Measurements from ENCODE around the gene NDST3. TPM values are rescaled to one million over a fixed set of nuclear protein-coding genes. Genes with fewer than 3 reads are reported as not detected.

The NDST3 gene
- total RNA-seq, 1 donor from 2014 or later, result 0.74 TPM

DNA sequence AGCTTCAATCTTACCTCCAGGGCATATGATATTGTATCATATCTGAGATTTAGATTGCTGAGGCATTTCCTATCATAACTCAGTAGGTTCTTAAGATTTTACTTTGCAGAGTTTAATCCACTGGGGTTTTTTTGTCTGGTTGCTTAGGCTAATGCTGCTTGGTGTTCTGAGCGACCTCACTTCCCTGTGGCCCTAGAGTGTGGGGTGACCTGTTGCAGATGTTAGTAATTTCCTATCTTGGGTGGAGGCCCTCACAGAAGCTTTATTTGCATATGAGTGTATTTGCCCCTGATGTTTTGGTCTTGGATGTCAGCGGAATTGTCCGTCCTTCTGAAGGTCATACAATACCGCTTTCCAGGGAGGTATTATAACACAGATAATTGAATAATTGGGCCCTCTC lies 137.1 kb downstream of the NDST3 start:
- Histone ChIP-seq H3K27ac (no peak overlapping the region), H3K27me3 (no peaks in the 10 kb centered on the region), H3K4me3 (no peak overlapping the region), H3K4me1 (no peaks in the 10 kb centered on the region), H3K9me3 (peaks cover 3% of the 10 kb centered on the region), H3K36me3 (no peaks in the 10 kb centered on the region)
- no peak for TF ChIP-seq POLR2AphosphoS5 (IDR thresholded peaks at IDR 0.05; ENCODE audit: insufficient read depth in 1 of 2, low read depth in 1 of 2)
- TF ChIP-seq, protein P1, sequence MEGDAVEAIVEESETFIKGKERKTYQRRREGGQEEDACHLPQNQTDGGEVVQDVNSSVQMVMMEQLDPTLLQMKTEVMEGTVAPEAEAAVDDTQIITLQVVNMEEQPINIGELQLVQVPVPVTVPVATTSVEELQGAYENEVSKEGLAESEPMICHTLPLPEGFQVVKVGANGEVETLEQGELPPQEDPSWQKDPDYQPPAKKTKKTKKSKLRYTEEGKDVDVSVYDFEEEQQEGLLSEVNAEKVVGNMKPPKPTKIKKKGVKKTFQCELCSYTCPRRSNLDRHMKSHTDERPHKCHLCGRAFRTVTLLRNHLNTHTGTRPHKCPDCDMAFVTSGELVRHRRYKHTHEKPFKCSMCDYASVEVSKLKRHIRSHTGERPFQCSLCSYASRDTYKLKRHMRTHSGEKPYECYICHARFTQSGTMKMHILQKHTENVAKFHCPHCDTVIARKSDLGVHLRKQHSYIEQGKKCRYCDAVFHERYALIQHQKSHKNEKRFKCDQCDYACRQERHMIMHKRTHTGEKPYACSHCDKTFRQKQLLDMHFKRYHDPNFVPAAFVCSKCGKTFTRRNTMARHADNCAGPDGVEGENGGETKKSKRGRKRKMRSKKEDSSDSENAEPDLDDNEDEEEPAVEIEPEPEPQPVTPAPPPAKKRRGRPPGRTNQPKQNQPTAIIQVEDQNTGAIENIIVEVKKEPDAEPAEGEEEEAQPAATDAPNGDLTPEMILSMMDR (IDR thresholded peaks at IDR 0.05), result no peak
- TF ChIP-seq POLR2A (IDR thresholded peaks at IDR 0.05), result no peak
- intact Hi-C loops (cut with DNase I), result no loop called here
- no peak for DNase-seq (ENCODE audit: extremely low spot score in 2 of 2)

DNA sequence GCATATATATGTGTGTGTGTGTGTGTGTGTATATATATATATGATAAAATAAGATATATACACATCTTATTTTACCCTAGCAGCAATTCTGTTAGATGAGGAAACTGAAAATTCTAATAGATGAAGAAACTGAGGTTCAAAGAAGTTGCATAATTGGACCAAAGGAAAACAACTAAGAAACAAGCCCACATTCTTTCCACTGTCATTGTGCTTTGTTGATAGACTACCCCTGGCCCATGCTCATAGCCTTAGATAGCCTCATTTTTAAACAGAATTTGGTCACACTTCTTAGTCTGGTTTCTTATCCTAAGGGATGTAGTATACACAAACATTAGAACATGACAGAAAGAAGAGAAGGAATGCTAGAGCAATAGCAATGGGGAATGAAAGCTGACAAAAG lies 138.8 kb downstream of the NDST3 start:
- Histone ChIP-seq H3K36me3 (no peaks in the 10 kb centered on the region), H3K4me1 (no peaks in the 10 kb centered on the region), H3K27me3 (no peaks in the 10 kb centered on the region), H3K9me3 (no peaks in the 10 kb centered on the region), H3K27ac (no peak overlapping the region), H3K4me3 (no peak overlapping the region)
- TF ChIP-seq POLR2AphosphoS5 (IDR thresholded peaks at IDR 0.05; ENCODE audit: insufficient read depth in 1 of 2, low read depth in 1 of 2) (no peak), POLR2A (IDR thresholded peaks at IDR 0.05) (no peak)
- TF ChIP-seq, protein P1 (IDR thresholded peaks at IDR 0.05), result no peak
- intact Hi-C loops (cut with DNase I), result no loop called here
- DNase-seq (ENCODE audit: extremely low spot score in 2 of 2), result no peak

DNA sequence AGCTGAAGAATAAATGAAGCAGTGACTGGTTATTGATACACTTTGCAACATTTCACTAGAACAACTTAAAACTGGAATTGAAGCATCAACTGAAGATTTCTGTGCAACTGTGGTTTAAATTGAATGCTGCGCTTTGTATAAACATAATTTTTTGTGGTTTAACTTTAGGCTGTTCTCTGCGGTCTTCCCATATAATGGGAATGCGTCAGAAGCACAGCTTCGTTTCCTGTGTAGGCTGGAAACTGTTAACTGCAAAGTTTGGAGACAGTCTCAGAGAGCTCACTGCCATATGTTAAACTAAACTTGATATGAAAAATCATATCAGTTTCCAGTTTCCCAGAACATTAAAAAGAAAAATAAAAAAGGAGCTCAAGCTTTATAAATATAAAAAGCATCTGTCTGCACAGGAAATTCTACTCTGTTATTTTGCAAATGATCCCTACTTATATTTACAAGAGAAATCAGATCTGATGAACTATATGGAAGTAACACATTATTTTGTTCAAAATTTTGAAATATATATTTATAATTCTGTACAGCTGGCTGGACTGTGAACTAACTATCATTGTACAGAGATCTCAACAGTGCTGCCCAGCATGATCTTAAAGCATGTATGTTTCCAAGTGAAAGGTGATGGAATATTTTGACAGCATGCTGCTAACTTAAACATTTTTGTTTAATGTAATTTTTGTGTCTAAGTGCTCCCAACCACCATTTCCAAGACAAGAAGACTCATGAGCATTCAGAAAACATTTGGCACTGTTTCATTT lies 139.9 kb downstream of the NDST3 start:
- H3K27ac ChIP-seq, result no peak overlapping the region
- DNase-seq (ENCODE audit: extremely low spot score in 2 of 2), result no peak
- no peaks in the 10 kb centered on the region for H3K27me3 ChIP-seq
- no peaks in the 10 kb centered on the region for H3K4me1 ChIP-seq
- no peaks in the 10 kb centered on the region for H3K9me3 ChIP-seq
- H3K36me3 ChIP-seq, result no peaks in the 10 kb centered on the region
- no peak overlapping the region for H3K4me3 ChIP-seq
- intact Hi-C loops (cut with DNase I), result no loop called here
- TF ChIP-seq, protein P1 (IDR thresholded peaks at IDR 0.05), result no peak
- TF ChIP-seq POLR2AphosphoS5 (IDR thresholded peaks at IDR 0.05; ENCODE audit: insufficient read depth in 1 of 2, low read depth in 1 of 2) (no peak), POLR2A (IDR thresholded peaks at IDR 0.05) (no peak)

DNA sequence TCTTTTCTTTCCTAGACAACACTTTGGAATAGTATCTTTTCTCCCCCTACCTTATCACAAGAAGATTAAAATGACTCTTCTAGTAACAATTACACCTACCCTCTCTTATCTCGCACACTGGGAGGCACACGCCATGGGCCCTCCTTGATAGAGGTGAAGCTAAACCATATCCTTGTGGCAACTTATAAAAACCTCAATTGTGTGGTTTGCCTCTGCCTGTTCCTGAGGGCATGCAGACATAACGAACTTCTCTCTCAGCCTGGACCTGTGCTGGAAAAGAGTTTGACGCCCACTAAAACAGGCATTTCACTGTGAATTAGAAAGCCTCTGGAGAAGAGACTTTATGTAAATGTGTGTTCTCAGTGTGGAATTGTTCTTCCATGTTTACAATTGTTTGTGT lies 141.2 kb downstream of the NDST3 start:
- no peaks in the 10 kb centered on the region for H3K36me3 ChIP-seq
- no peaks in the 10 kb centered on the region for H3K27me3 ChIP-seq
- TF ChIP-seq POLR2A (IDR thresholded peaks at IDR 0.05) (no peak), POLR2AphosphoS5 (IDR thresholded peaks at IDR 0.05; ENCODE audit: insufficient read depth in 1 of 2, low read depth in 1 of 2) (no peak)
- TF ChIP-seq, protein P1 (IDR thresholded peaks at IDR 0.05), result no peak
- no peak overlapping the region for H3K27ac ChIP-seq
- no peak overlapping the region for H3K4me3 ChIP-seq
- H3K4me1 ChIP-seq, result no peaks in the 10 kb centered on the region
- intact Hi-C loops (cut with DNase I), result no loop called here
- no peaks in the 10 kb centered on the region for H3K9me3 ChIP-seq
- no peak for DNase-seq (ENCODE audit: extremely low spot score in 2 of 2)

DNA sequence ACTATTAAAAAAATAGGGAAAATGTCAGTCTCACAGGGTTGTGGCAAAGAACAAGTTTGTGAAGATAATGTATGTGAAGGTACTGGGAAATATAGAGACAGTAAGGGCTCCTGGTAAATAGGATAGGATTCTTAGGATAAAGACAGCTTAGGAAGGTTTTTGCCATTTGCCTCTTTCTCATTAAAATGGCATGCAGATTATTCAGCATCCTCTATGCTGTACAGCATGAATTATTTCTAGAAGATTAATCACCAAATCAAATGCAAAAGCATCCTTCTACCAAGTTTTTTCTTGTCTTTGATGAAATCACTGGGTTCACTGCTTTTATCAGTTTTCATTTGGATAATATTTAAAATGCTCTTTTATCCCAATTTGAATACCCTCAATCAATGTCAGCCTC lies 142.8 kb downstream of the NDST3 start:
- Histone ChIP-seq H3K4me3 (no peak overlapping the region), H3K36me3 (no peaks in the 10 kb centered on the region), H3K27ac (no peak overlapping the region), H3K9me3 (no peaks in the 10 kb centered on the region), H3K4me1 (no peaks in the 10 kb centered on the region), H3K27me3 (no peaks in the 10 kb centered on the region)
- no peak for TF ChIP-seq POLR2AphosphoS5 (IDR thresholded peaks at IDR 0.05; ENCODE audit: insufficient read depth in 1 of 2, low read depth in 1 of 2)
- TF ChIP-seq, protein P1 (IDR thresholded peaks at IDR 0.05), result no peak
- no peak for TF ChIP-seq POLR2A (IDR thresholded peaks at IDR 0.05)
- intact Hi-C loops (cut with DNase I), result no loop called here
- no peak for DNase-seq (ENCODE audit: extremely low spot score in 2 of 2)
